NCI-H510A (cell line): ENCODE data around the gene MBP.

ENCODE experiments used
- DNase-seq: peaks from one replicate; lab custom pipeline; 2025; lab: John Stamatoyannopoulos, UW

MBP gene

DNA sequence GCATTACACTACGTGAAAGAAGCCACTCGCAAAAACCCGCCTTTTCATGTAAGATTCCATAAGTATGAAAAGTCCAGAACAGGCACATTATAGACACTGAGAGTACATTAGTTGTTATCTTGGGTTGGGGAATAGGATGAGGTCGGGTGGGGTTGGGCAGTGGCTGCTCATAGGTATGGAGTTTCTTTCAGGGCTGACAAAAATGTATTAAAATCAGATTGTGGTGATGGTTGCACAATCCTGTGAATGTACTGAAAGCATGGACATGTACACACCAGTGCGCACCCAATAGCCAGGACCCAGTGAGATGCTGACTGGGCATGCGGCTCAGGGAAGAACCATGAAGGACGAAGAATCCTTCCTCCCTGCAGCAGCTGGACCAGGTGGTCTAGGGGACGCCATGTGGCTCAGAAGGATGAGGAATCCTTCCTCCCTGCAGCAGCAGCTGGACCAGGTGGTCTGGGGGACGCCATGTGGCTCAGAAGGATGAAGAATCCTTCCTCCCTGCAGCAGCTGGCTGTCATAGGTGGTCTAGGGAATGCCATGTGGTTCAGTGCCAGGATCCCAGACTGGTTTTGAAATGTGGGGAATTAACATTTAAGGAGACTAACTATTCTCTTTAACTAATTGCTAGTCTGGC lies 50.1 kb downstream of the MBP start:
- no peak for DNase-seq

DNA sequence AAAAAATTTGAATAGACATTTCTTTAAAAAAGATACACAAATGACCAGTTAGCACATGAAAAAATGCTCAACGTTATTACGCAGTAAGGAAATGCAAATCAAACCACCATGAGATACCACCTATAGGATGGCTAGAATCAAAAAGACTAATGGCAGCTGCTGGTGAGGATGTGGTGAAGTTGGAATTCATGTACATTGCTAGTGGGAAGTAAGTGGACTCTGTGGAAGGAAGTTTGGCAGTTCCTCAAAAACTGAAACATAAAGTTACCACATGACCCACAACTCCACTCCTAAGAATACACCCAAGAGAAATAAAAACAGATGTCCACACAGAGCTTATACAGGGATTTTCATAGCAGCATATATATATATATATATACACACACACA lies 51.2 kb downstream of the MBP start:
- no peak for DNase-seq

DNA sequence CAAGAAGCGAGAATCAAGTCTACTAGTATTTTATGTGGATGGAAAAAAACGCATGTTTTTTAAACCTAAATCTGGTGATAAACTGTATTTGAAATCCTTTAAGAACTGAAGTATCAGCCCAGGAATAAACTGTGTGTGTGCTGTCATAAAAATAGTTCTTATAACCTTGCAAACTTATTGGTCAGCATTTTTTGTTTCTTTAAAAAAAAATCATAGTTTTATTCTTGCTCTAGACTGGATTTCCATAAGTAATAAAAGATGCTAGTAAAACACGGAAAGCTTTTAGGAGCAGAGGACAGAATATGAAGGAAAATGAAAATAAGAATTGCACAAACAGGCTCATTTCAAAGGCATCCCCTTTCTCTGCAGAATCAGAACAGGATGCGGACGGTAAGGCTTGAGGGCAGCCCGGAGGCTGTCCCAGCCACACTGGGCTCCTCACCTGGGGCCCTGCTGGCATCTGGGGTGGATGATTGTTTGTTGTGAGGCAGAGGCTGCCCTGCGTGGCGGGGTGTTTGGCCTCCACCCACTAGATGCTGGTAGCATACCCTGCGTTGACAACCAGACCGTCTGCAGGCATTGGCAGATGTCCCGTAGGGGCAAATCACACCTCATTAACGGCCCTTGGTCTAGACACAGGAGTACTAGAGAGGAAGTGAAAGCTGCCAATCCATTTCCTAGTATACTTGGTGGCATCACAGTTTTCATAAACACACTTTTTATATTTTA lies 52.5 kb downstream of the MBP start:
- no peak for DNase-seq

DNA sequence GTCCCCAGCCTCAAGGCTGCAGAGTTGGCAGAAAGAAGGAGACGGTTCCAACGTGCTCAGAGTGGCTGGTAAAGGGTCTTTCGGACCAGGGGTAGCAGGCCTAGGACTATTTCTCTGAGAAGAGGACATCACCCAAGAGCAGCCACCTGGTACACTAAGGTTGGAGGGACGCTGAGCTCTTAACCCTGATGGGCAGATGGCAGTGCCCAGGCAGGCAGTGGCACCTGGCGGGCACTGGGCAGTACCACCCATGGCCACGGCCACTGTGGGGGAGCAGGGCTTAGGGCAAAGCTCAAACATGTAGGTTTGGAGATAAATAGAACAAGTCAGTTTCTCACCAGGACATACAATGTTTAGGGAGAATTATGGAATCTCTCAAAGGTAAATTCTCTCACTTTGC lies 53.5 kb downstream of the MBP start:
- DNase-seq: no peak

DNA sequence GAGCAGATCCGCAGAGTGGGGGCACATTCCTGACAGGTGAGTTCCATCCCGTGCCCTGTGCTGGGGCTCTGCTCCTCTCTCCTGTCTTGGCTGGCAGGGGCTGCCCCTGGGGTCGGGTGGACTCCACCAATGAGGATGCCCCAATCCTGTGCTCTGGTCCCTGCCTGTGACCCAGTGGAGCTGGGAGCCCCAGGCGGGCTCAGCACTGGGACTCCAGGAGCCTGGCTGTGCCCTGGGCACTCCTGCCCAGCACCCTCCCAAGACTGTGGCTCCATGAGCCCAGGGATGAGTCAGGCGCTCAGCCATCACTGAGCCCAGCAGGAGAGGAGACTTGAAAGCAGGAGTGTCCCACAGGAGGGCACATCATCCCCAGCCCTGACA lies 53.9 kb downstream of the MBP start:
- DNase-seq: no peak

DNA sequence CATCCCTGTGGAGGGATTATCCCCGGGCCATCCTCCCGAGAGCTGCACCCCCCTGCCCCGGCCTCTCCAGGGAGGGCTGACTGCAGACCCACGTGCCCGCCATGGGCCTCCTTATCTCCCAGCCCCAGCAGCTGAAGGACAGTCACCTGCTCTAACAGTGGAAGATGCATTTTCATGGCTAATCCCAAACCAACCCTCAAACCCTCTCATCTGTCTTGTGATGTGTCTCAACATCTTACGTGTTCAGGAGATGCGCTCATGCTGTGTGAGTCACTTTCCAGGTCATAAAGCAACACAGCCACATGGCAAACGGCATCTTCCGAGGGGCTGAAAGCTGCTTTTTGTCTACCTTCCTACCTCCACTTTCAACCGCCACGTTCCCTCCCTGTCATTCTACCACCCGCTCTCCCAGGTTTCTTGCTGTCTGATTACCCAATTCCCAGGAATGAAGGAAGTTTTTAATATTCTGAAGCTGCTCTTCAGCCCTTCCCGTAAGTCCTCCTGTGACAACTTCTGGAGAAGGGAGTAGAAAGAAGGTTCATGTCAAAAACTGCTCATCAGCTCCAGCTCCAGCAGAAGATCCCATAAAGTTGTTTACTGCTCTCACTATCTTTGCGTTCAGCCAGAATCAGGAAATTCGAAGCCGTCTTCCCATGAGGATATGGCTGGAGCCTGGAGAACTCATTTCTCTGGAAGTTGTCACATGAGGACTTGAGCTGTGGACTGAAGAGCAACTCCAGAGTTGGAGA lies 54.5 kb downstream of the MBP start:
- DNase-seq: no peak

DNA sequence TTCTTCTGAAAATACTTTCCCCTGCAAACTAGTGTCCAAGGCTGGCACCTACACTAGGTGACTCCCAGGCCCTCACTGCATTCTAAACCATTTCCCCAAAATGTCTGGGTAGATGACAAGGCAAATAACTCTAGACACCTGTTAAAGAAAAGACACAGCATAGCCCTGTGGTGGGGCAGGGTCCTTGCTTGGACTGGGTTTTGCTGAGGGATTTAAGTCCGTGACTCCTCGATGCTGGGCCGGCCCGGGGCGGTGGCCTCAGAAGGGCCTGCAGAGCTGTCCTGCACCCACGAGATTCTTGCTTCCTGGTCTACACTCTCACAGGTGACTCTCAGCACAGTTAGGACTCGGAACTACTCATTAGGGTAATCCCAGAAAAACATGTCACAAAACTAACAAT lies 55.2 kb downstream of the MBP start:
- no peak for DNase-seq

DNA sequence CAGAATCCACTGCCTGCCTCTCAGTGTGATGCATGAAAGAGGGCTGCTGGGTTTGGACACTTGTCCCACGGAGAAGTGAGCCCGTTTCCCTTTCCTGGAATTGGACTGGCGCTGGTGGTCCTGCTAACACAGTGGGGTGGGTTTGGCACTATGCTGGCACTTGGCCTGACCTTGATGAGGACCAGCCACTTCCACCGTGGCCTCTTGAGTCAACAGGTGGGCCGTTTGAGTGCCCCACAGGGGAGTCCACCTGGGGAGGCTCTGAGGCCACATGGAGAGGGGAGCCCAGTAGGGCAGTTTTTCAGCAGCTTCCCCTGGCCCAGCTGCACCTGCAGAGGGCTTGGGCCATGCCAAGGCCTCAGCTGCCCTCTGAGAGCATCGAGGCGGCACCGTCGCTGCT lies 56.5 kb downstream of the MBP start:
- no peak for DNase-seq

DNA sequence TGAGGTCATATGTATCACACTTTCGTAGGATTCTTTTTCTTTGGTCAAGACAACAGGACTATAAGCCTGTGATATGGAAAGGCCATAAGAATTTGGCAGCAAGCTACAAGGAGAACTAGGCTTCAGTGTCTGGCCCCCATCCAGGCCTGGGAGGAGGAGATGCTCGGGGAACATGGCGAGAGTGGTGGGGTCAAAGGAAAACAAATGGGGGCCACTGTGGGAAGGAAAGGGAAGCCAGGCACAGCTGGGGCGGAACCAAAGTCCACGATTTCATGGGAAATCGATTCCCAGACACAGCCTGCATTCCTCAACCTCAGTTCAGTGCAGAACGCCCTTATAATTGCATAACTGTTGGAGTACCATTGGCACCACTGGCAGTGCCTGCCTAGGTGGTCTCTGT lies 58.2 kb downstream of the MBP start:
- no peak for DNase-seq

DNA sequence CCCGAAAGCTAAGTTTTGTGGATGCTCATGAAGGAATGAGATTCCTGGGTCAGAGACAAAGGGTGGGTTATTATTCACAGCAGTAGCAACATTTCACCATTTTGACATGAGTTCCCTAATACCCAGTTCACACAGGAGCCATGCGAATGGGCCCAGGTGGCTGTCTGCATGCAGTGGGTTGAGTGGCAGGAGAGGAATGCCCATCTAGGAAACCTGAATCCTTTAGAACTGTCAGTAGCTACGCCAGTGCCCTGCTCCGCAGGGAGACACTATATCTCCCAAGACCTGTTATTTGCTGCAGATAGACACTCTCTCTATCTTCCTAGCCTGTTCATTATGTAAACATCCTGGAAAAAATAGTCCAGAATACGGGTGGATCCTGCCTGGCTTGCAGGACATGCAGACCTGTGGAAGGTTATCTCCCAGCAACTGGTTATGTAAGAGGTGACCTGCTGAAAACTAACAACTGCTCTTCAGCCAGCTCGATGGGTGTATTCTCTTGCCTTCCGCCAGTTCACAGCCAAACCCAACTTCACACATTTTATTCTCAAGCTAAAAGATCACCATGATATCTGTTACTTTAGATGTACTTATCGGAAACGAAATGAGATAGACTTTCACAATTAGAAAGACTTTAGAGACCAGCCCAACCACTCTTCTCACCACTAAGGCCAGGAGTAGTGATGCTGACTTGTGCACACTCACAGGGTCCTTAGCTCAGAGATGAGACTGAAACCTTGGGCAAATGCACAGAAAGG lies 59.1 kb downstream of the MBP start:
- no peak for DNase-seq

DNA sequence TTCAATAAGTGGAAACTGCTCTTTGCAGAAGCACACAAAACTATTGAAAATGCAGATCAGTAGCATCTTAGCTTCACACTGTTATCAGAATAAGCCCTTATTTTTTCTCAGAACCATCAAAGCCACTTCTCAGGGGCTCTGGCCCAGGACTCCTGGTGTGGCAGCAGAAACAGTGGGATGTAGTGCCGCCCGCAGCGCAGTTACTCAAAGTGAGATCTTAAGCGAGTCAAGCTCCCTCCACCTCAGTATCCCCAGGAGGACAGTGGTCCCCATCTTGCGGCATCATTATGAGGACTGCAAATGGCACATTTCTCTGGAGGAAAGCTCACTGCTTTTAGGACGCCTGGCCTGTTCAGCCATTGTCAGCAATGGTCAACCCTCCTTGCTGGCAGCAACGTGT lies 60.0 kb downstream of the MBP start:
- no peak for DNase-seq

DNA sequence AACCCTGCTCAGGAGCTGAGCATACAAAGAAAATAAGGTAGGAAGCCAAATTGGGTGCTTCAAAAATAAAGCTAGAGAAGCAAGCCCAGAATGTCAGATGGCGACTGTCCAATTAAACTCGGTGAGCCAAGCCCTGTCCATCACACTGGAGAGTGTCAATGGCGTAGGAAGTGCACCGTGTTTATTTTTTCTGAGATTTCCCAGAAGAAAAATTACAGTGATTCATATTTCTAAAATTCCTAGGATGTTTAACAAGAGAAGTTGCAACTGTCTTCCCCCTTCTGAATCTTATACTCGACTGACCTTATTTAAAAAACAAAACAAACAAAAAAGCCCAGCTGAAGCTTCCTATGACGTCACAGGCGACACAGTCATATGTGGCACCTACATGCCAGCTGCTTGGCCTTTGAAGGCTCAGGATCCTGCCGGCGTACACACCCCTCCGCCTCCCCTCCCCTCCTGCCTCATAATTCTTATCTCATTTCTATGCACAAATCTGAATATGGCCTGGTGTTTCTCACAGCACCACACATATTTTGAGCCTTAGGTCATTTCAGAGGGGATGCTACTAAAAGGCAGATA lies 60.8 kb downstream of the MBP start:
- DNase-seq: peak; percentile 73

DNA sequence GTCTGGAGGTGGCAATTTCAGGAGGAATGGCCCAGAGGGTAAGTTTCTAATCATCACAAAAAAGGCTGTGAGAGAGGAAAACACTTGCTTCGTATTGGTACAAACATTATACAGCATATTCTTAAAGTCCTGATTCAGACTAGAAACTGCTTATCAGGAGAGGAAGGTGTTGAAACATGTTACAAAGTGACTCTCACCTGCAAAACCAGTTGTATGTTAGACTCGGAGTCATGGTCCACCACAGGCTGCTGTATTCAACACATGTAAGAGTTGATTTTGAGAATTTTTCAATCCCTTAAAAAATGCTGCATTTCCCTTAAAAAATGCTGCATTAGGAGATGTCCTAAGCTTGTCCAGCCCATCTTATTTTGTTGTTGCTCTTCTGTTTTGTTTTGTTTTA lies 61.5 kb downstream of the MBP start:
- DNase-seq: no peak

DNA sequence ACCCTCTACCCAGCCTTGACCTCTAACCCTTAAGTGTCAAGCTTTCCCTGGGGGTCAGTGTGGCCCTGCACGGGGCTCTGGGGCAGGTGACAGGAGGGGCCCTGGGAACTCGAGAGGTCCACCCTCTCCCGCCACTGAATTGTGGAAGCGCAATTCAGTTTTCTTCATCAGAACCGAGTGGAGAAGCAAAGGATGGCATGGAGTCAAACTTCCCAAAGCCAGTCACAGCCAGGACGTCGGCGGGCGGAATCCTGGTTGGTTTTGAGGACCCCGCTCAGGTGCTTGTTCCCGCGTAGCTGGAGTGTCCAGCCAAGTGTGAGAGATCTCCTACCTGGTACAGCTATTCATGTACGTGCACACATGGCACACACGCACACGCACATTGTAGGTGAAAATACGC lies 62.0 kb downstream of the MBP start:
- no peak for DNase-seq

DNA sequence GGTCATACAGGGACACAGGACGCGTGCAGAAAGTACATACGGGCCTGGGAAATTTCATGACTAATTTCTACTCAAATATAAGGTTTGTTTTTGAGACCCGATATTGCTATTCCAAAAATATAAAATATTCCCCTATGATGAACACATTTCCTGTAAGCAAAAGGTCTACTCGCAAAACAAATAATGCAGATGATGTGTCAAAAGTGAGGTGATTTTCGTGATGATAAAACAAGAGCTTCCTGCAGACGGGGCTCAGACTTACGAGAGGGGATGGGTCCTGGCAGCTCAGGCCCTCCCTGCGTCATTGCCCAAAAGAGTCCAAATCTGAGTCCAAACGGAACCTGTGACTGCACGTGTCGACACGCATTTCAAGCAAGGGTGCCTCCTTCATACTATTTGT lies 62.7 kb downstream of the MBP start:
- DNase-seq: no peak

DNA sequence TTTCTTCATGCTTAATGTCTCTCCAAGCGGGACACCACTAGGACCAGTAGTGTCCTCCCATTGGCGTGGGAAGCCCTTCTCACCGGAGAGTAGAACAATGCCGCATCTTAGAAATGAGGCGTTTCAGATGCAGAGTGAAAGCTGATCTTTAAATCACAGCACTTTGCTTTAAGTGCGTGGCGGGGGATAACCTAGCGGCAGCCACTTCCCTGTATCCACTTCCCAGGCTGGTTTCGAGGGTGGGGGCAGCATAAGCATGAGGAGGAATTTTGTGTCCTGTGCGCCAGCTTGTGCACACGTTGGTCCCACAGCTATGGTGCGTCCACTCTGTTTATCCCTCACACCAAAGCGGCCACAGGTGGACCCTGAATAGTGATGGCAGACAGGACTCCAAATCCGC lies 63.1 kb downstream of the MBP start:
- no peak for DNase-seq

DNA sequence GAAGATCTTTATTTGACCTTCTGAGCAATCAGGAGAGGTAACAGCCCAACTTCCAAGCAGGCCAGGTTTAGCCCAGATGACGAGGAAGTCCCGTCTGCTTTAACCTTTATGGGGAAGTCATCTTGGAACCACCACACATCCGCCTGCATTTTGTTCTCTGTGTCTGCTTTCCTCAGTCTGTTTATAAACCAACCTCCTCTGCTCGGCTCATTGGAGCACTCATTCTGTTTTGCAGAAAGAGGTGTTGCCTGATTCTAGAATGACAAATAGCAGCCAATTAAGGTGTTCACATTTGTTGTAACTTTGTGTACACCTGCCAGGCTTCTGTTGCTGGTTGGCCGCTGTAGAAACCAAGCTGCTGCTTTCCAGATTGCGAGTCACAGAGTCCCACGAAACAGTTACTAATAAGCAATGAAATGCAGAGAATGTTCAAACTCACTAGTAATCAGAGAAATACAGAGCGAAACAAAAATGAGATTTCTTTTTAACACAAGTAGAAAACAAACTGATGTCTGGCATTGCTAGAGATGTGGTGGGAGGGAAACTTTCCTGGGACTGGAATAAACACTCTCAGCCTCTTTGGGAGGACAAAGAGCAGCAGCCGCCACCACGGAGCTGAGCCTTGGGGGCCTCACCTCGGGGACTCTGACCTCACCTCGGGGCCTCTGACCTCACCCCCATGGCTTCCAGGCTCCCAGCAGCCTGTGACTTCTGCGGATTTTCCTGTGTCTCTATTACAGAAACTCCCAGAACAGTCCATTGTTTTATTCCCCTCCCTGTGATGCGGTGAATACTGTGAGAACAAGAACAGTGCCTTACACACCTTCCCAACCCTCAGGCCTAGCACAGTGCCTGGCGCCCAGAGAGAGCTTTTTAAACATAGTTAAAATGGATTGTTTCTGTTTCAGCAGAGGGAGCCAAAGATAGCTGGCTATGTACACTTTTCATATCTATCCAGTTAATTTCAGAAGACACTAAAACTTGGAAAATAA lies 64.0 kb downstream of the MBP start:
- no peak for DNase-seq

DNA sequence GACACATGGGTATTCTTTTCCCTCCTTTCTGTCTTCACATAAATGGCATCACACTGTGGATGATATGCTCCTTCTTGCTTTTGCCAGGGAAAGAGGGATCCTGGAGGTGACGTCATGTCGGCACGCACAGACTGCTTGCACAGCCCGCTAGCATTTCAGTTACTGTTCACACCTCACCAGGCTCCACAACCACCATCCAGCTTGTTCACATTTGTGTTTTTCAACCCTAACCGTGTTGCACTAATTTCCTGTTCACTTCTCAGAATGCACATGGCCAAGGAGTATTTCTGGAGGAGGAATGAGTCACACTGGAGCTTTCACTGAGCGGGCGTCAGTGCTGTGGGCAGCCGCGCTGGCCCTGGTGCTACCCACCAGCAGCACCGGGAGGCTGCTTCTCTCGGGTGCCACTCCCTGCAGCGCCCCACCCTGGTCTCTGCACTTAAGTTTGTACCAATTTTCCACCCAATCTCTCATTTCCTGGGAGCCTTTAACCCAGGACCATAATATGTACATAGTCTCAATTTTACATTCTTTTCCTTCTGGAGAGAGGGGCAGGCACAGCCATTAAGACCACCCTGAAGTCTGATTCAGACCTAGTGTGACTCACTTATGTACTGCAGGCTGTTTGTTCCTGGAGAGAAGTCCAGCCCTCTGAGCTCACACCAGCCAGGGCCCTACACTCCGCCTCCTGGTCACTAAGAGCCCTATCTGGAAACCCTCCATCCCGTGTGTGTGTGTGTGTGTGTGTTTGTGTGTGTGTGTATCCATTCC lies 65.1 kb downstream of the MBP start:
- DNase-seq: no peak

DNA sequence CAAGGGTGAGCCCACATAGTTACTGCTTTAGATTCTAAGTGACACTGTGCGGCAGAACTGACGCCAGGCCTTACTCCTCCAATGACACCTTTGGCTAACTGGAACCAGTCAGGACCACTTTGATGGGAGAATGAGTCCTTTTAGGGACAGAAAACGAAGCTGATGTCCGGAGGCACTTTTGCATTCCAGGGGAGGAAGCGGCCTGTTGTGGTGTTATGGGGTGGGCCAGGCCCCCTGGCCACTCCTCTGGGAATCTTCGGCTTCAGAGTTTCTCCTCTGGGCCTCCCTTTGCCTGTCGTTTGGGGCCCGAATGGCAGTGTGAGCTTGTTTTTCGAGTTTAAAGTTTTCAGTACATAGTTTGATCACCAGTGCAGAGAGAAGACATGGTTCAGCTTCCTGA lies 65.9 kb downstream of the MBP start:
- no peak for DNase-seq

DNA sequence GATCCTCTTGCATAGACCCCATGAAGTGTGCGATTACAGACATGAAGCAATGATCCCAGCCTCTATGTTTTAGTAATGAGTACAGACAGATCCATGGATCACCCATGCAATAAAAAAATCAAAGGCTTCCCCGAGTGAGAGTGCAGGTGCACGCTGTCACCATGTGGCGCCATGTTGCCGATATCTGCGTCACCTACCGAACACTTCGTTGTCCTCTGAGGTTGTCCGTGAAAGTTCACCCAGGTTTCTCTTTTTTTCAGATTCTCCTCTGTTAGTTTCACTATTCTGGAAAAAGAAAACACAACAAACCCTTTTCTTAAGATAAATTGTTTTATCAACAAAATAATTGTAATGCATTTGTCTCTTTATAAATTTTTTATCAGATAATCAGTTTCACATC lies 66.5 kb downstream of the MBP start:
- DNase-seq: no peak
